HG03432 (cell line): Measurements from ENCODE around the gene LARGE1.
A peak's percentile ranks its signal among the peaks of the same experiment; 100 is the strongest.
"Not testable (repeated sequence)": the region's sequence is repeated elsewhere in the genome, so short reads cannot be mapped to it uniquely, and the experiment has no call there.

Experiments used
- ATAC-seq: cut with Tn5 transposase; IDR thresholded peaks from one replicate; pipeline ENCODE4 v1.9.1; 2021; ENCODE audit warnings: mild to moderate bottlenecking, moderate library complexity; ENCODE audit not compliant: unreplicated experiment

LARGE1 gene

DNA sequence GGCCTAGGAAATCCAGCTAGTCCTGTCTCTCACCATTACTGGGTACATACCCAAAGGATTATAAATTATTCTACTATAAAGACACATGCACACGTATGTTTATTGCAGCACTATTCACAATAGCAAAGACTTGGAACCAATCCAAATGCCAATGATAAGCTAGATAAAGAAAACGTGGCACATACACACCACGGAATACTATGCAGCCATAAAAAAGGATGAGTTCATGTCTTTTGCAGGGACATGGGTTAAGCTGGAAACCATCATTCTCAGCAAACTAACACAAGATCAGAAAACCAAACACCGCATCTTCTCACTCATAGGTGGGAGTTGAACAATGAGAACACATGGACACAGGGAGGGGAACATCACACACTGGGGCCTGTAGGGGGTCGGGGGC is 61.6 kb downstream of the LARGE1 start:
- not testable (repeated sequence) for ATAC-seq

DNA sequence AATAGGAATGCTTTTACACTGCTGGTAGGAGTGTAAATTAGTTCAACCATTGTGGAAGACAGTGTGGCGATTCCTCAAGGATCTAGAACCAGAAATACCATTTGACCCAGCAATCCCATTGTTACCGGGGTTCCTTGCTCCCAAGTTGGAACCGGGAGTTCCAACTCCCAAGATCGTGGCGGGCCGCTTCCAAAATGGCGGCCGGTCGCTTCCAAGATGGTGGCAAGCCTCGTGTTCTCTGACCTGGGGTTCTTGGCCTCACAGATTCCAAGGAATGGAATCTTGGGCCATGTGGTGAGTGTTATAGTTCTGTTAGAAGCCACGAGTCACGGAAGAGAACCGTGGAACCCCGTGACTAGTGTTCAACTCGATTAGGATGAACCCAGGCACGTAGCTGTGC is 62.5 kb downstream of the LARGE1 start:
- not testable (repeated sequence) for ATAC-seq

DNA sequence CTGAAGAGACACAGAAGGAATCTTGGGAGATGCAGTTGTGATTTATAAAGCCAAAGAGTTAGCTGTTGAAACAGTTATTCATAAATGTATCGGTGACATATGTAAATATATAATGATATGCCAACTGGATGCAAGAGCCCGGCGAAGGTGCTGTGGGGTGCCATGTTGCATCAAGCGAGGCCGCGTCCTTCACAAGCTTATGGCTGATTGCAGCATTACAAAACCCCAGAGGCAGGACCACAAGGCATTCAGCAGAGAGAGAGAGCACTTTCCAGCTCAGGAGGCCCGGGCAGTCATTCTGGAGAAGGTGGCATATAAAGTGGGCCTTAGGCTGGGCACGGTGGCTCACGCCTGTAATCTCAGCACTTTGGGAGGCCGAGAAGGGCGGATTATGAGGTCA is 65.6 kb downstream of the LARGE1 start:
- no peak for ATAC-seq

DNA sequence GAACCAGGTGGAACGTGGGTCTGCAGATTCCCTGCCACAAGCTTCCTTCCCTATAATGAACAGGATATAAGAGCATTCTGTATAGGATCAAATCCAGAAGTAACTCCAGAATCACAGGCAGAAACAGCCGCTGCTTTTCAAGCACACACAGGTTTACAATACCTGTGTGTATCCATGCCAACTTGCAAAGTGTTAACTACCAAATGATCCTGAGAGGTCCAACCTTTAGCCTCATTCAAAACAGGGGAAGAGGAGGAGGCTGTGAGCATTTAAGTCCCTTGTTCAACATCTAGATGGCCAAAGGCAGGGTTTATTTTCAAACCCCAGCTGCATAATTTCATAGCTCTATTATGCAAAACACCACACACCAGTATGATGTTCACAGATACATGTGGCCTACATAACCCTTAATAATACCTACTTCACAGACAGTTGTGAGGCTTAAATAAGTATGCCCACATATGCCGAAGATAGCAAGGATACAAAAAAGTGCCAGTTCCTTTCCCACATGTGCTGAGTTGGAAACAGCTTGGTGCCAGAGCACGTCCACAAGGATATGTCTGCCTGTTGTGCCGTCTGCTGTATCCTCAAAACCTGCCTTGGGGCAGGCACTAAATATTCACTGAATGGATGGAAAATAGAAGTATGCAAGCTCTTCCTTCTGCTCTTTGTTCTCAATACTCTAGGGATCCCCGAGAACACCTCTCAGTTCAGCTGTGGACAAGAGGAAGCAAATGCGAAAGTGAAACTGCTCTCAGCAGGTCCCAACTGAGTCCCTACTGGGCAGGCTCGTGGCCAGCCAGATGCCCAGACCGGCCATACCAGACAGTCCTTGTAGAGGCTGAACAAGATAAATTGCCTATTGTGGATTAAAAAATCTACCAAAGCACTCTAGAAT is 66.8 kb downstream of the LARGE1 start:
- peak; percentile 79 for ATAC-seq

DNA sequence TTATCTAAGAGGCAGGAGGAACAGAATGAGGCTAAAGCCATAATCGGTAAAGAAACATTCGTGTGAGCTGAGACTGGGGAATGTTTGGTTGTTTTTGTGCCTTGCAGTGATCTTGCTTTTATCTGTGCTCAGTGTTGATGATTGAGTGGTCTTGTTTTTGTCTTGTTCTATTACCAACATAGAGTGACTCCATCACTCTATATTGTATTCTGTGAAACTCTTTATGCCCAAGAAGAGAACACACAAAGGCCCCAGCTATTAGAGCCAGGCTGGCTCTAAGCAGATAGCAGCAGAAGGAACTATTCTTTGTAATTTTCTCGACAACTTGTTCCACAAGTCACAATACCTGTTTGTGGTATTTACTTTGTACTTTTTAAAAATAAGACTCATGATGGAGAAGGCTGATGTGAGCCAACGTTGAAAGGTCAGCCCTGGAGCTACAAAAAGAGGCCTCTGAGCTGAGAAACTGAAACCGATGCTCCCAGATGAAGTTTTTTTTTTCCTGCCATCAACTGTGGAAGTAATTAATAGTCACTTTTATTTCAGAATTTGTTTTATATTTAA is 68.4 kb downstream of the LARGE1 start:
- ATAC-seq, result no peak

DNA sequence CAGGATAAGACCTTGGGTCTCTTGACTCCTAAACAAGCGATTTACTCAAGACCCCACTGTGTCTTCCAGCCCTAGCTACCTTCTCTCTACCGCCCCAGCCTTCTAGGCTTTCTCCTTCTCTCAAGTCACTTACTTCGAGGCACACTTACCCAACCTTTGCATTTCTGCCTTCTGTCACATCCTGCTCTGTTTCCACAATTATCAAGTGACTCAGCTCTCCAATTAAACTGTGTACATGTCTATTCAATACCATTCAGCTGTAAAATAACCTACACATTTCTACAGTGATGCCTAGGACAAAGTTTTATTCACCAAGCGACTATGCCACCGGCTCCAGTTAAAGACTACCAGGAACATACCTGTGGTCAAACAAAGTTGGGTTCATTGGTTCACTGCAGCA is 69.0 kb downstream of the LARGE1 start:
- no peak for ATAC-seq

DNA sequence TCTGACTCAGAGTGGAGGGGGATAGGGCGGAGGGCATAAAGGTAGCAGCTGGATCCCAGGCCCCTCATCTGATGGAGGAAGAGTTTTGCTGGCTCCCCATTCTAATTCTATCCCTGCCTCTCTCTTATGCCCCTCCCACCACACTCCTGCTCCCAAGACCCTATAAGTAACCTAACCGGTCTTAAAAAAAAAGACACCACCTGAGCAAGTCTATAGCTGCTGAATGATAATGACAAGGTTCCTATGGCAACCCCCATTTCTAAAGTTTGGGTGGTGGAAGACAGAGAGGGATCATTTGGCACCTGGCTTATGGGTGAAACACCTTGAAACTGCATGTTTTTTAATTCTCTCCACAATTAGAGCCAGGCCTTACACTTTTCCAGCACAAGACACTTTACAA is 69.6 kb downstream of the LARGE1 start:
- ATAC-seq, result no peak

DNA sequence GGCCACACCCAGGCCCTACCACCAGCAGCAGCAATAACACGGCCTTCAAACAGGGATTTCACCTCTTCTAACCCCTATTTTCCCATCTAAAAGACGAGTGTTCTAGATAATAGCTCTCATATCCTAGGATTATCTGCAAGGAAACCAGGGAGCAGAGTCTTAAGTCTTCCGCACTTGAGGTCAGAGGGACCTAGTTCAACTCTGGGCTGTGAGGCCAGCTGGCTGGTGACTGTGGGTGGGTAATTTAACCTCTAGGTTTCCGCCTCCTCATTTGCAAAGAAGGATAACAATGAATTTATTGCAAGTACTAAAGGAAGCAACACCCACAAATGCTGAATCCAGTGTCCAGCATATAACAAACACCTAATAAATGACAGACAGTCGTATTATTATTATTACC is 70.1 kb downstream of the LARGE1 start:
- no peak for ATAC-seq

DNA sequence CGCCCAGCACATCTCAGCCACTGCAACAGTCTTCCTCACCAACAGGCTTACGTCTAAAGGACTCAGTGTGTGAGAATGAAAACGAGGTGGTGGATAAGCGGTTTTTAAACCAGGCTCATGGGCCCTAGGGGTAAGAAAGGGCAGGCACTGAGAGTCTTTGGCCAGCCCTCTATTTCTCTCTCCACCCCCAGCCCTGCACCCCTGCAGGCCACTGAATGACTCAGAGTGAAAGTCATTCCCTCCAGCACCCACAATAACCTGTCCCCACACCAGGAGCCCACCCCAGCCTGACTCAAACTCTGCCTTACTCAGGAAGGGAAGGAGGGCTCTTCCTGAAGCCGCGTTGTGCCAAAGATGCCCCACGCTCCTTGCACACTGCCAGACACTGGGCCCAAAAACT is 72.0 kb downstream of the LARGE1 start:
- ATAC-seq, result no peak

DNA sequence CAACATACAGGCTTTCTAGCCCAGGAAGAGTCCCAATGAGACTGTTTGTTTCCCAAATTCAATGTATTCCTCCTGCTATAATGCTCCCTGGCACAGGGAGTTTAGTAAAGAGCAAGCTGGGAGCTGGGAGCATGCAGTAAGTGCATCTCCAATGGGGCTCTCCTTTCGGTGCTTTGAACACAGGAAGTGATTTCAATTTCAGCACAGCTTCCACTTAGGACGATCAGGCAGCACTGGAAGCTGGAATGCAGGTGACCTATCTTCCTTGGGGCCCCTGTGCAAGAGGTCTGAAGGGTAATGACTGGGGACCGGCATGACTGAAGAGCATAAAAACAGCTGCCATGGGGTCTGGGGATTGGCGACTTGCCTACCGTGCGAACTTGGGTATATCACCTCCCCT is 76.0 kb downstream of the LARGE1 start:
- no peak for ATAC-seq

DNA sequence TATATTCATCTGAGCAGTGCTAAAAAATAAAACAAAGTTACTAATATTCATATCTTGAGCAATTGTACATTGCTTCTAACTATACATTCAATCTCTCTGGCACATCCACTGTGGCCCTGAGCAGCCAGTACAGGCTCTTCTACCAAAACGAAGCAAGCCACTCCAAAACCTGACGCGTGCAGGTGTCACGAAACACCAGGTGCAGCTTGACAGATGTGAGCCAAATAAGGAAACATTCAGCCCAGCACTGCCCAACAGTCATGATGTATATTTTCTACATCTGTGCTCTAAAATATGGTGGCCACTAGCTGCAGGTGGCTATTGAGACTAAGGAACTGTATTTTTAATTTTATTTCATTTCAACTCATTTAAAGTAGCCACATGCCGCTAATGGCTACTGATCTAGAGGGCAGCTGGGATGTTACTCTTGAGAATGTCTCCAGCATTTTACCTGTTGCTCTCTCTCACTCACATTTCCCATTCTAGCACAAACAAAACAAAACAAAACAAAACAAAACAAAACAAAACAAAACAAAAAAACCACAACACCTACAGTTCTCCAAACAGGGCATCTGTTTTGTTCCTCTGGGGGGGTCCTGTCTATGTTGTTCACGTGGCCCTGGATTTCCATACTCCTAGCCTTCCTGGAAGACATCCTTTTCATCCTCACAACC is 77.7 kb downstream of the LARGE1 start:
- no peak for ATAC-seq

DNA sequence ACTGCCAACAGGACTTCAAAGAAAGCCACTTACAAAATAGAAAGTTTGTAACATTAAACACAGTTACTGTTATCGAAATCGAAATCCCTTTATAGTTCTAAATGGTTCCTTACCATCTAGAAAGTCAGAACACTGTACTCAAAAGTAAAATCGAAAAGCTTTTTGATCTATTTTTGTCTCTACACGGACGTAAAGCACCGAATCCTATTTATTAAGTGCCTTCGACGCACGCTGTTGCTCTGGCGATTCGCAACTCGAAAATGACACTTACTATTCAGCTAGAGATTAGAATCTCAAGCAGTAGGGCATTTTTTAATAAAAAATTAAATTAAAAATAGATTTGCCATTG is 78.3 kb downstream of the LARGE1 start:
- peak; percentile 77 for ATAC-seq

DNA sequence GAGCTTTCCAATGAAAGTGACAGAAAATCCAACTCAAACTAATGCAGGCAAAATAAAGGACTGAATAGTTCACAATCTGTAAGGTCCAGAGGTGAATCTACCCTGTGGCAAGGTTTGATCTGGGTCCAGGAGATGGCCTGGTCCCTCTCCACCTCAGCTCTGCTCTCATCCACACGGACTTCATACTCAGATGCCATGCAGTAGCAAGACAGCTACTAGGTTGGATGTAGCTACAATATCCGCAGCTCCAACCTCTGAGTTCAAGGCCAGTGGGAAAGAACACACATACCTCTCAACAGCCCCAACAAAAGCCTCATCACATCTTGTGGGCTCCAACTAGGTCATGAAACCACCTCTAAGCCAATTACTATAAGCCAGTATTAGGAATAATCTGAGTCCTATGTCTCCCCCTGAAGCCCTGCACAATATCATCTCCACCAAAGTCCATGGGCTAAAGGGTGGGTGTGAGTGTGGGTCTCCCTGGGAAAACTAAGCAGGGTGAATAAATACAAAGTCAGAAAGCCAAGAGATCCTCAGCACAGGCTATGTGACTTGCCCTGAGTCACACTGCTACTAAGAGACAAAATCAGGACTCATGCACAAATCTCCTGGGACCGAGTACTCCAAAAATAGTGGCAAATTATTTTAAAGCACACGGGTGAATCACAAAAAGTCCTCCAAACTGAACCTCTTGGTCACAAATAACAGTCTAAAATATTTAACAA is 78.8 kb downstream of the LARGE1 start:
- ATAC-seq, result peak; percentile 57

DNA sequence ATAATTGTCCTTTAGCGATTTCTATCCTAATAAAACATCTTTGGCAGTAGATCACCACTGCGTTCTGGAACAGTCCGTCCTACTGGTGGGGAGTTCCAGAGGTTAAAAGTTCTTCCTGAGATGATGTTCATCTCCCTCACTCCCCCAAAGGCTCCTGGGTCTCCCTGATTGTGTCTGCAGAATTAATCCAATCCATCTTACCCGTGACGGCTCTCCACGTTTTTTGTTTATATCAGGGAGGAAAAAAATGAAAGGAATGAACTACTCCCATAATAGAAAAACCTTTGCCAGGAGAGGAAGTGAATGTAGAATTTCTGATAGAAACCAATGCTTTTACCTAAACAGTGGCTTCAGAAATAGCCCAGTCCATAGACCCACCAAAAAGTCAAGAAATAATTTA is 81.6 kb downstream of the LARGE1 start:
- no peak for ATAC-seq

DNA sequence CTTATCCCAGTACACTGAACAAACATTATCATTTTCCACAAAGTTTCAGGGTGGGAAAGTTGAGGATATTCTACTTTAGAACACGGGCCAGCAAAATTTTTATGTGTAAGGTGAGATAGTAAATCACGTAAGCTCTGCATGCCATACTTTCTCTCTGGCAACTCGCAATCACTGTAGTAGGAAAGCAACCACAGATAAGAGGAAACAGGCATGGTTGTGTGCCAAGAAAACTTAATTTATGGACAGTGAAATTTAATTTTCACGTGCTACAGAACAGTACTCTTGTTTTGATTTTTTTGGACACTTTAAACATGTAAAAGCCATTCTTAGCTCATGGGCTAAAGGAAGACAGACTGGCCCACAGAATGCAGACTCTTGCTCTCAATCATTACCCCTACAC is 82.5 kb downstream of the LARGE1 start:
- no peak for ATAC-seq

DNA sequence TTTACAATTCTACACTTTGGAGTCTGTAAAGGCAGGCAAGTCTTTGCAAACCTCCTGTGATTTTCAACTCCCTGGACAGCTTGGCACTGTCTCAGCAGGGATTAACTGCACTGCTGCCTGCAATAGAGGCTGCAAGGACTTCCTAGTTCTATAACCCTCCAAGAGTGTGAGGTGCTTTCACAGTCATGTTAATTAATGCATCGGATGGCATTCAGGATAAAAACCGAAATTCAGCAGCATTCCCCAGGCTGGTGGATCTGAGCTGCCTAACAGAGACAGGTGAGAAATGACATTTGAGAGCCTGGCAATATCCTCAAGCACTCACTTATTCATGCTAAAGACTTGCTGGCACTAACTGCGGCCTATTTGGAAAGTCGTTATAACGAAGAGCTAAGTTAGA is 85.0 kb downstream of the LARGE1 start:
- ATAC-seq, result no peak

DNA sequence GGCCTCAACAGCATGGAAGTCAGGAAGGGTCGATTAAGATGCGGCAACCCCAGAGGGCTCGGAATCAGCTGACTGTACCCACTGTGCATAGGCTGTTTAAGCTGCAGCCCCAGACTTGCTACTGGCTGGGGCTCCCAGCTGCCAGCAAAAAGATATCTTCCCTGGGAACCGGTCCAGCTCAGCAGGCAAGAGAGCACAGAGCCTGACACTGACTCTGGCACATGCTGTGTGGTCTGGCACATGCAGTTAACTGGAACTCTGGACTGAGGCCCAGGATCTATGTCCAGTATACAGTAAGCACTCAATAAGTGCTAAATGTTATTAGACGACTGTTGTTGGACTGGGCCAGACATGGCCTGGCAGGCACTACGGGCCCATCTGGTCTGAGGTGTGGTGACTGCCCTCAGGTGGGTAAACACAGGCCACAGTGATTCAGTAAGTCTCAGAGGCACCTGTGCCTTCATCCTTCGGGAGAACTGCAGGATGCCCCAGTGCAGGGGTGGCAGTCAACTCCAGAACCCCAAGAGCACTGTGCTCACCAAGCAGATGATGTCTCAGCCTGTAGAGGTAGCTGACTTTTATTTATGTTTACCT is 87.6 kb downstream of the LARGE1 start:
- no peak for ATAC-seq

DNA sequence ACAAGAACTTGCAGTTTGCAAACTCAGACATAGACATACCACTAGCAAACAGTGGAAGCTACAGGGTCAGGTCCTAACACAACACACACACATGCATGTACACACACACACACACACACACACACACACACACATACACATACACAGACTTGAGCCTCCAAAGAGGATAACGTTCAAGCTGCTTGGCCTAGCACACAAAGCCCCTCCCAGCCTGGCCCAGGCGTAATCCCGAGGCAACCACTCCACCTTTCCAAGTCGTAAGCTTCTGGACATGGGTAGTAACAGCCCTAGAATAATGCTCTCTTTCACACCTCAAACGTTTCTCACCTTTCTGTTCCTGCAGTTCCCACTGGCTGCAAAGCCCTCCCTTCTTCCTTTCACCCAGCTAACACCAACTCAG is 88.6 kb downstream of the LARGE1 start:
- ATAC-seq, result no peak

DNA sequence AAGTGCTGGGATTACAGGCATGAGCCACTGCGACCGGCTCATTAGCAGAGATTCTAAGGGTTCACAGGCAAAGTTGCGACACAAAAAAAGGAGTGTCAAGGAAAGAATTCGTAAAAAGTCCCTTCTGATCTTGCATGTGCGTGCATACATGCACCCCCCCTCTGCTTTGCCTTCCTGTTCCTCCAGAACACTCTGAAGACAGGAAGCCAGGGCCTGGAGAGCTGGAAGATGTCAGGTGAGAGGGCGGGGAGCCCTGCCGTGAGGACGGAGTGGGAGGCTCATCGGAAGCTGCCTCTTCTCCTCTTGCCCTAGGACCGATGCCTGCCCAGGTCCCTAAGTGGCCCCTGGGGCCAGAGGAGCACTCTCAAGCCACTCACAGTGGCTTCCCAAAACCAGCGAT is 89.1 kb downstream of the LARGE1 start:
- ATAC-seq, result no peak

DNA sequence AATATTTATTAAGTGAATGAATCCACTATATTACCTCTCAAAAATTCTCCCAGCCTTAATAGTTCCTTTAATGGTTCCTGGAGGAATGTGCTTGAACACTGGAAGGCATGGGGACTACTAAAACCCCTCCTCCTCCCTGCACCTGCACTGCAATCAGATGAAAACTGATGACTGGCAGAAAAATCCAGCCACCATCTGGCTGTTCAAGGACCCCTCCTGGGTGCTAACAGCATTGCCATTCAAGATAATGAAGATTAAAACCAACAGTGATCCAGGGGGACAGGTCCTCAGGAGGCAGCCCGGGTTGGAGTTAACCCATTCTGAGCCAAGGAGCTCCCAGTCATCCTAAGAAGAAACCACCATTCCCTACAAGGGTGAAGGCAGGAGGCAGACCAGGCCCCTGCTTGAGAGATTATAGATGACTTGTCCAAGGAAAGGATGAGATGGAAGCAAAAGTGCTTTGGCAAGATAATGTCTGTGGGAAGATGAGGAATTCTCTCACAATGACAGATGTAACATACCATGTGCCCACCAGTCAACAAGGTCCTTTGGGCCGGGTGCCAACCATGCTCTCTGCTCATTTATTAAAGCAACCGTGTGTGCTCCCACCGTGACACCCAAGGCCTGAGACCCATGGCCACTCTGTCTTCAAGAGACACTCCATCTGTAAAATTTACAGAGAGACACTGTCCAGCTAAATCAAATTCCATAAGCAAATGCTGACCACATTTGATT is 90.6 kb downstream of the LARGE1 start:
- no peak for ATAC-seq
